Panc1 (cell line): Measurements from ENCODE around the gene ZNF579.

Experiments
- SIN3A ChIP-seq: IDR thresholded peaks from 2 replicates; pipeline ENCODE4 v1.6.1; 2012; ENCODE audit warnings: low read depth, mild to moderate bottlenecking, low read length, moderate library complexity, borderline replicate concordance; ENCODE audit not compliant: insufficient read depth
- TF ChIP-seq, protein P1 (sequence below): fragments of 450-650 bp; IDR thresholded peaks from 2 replicates; pipeline ENCODE4 v1.5.1; 2017; ENCODE audit warnings: mild to moderate bottlenecking

- TF ChIP-seq, protein P1, sequence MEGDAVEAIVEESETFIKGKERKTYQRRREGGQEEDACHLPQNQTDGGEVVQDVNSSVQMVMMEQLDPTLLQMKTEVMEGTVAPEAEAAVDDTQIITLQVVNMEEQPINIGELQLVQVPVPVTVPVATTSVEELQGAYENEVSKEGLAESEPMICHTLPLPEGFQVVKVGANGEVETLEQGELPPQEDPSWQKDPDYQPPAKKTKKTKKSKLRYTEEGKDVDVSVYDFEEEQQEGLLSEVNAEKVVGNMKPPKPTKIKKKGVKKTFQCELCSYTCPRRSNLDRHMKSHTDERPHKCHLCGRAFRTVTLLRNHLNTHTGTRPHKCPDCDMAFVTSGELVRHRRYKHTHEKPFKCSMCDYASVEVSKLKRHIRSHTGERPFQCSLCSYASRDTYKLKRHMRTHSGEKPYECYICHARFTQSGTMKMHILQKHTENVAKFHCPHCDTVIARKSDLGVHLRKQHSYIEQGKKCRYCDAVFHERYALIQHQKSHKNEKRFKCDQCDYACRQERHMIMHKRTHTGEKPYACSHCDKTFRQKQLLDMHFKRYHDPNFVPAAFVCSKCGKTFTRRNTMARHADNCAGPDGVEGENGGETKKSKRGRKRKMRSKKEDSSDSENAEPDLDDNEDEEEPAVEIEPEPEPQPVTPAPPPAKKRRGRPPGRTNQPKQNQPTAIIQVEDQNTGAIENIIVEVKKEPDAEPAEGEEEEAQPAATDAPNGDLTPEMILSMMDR, result no peak
- no peak for TF ChIP-seq SIN3A
Observed at GRCh38 chr19:55584871-55585270, 4.2 kb upstream of the ZNF579 start.
